ENCODE results near the gene SLC35G2. TPM values are rescaled to one million over a fixed set of nuclear protein-coding genes. Genes with fewer than 3 reads are reported as not detected.
"Not testable (repeated sequence)": the region's sequence is repeated elsewhere in the genome, so short reads cannot be mapped to it uniquely, and the experiment has no call there.

The SLC35G2 gene
- total RNA-seq, 1 donor = 8.0 TPM

DNA sequence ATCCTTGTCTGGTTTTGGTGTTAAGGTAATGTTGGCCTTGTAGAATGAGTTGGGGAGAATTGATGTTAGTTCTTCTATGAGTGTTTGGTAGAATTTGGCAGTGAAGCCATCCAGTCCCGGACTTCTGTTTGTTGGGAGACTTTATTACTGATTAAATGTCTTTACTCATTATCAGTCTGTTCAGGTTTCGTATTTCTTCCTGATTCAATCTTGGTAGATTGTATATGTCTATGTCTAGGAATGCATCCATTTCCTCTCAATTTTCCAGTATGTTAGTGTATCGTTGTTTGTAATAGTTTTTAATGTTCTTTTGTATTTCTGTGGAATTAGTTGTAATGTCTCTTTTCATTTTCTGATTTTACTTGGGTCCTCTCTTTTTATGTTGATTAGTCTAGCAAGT, 82.5 kb downstream of the SLC35G2 start:
- Histone ChIP-seq H3K4me3 (ENCODE audit: insufficient read depth, low read length) (no peak overlapping the region), H3K79me2 (ENCODE audit: insufficient read depth, low read length) (peaks cover 91% of the 10 kb centered on the region), H3K36me3 (ENCODE audit: insufficient read depth, low read length) (no peaks in the 10 kb centered on the region), H2AFZ (ENCODE audit: low read length) (no peak overlapping the region), H4K20me1 (ENCODE audit: insufficient read depth, low read length) (peaks cover 39% of the 10 kb centered on the region), H3K27ac (ENCODE audit: low read depth, low read length) (no peak overlapping the region), H3K9me3 (ENCODE audit: low read depth, low read length) (no peaks in the 10 kb centered on the region), H3K4me1 (ENCODE audit: insufficient read depth, low read length) (no peaks in the 10 kb centered on the region), H3K27me3 (ENCODE audit: insufficient read depth, low read length) (no peaks in the 10 kb centered on the region), H3K4me2 (ENCODE audit: insufficient read depth, low read length) (no peak overlapping the region)
- no peak for DNase-seq (ENCODE audit: insufficient read length, low spot score, missing footprints)
- TF ChIP-seq, protein P1, sequence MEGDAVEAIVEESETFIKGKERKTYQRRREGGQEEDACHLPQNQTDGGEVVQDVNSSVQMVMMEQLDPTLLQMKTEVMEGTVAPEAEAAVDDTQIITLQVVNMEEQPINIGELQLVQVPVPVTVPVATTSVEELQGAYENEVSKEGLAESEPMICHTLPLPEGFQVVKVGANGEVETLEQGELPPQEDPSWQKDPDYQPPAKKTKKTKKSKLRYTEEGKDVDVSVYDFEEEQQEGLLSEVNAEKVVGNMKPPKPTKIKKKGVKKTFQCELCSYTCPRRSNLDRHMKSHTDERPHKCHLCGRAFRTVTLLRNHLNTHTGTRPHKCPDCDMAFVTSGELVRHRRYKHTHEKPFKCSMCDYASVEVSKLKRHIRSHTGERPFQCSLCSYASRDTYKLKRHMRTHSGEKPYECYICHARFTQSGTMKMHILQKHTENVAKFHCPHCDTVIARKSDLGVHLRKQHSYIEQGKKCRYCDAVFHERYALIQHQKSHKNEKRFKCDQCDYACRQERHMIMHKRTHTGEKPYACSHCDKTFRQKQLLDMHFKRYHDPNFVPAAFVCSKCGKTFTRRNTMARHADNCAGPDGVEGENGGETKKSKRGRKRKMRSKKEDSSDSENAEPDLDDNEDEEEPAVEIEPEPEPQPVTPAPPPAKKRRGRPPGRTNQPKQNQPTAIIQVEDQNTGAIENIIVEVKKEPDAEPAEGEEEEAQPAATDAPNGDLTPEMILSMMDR (IDR thresholded peaks at IDR 0.05; ENCODE audit: extremely low read depth, low read depth, low read length) = no peak

DNA sequence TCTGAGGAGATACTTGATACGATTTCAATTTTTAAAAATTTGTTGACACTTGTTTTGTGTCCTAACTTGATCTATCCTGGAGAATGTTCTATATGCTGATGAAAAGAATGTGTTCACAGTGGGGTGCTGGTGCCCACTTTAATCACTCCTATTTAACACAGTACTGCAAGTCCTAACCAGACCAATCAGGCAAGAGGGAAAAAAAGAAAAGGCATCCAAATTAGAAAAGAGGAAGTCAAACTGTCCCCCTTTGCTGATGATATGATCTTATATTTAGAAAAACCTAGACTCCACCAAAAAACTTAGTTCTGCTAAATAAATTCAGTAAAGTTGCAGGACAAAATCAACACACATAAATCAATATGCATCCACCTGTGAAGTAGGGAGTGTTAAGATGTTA, 83.6 kb downstream of the SLC35G2 start:
- H3K4me1 ChIP-seq (ENCODE audit: insufficient read depth, low read length); H3K4me2 ChIP-seq (ENCODE audit: insufficient read depth, low read length); H3K4me3 ChIP-seq (ENCODE audit: insufficient read depth, low read length); H3K36me3 ChIP-seq (ENCODE audit: insufficient read depth, low read length); DNase-seq (ENCODE audit: insufficient read length, low spot score, missing footprints); H2AFZ ChIP-seq (ENCODE audit: low read length); H3K27me3 ChIP-seq (ENCODE audit: insufficient read depth, low read length); H3K27ac ChIP-seq (ENCODE audit: low read depth, low read length); H3K9me3 ChIP-seq (ENCODE audit: low read depth, low read length): not testable (repeated sequence)
- H4K20me1 ChIP-seq (ENCODE audit: insufficient read depth, low read length) = peaks cover 50% of the 10 kb centered on the region
- peaks cover 91% of the 10 kb centered on the region for H3K79me2 ChIP-seq (ENCODE audit: insufficient read depth, low read length)

DNA sequence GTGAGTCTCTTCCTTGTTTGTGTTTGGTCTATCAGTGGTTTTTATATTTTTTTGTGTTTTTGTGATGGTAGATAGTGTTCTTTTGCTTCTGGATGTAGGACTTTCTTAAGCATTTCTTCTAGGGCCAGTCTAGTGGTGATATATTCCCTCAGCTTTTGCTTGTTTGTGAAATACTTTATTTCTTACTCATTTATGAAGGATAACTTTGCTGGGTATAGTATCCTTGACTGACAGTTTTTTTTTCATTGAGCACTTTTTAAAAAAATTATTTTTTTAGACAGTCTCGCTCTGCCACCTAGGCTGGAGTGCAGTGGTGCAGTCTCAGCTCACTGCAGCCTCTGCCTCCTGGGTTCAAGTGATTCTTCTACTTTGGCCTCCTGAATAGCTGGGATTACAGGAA, 85.0 kb downstream of the SLC35G2 start:
- H3K4me3 ChIP-seq (ENCODE audit: insufficient read depth, low read length) = no peak overlapping the region
- H3K79me2 ChIP-seq (ENCODE audit: insufficient read depth, low read length) = peaks cover 97% of the 10 kb centered on the region
- no peaks in the 10 kb centered on the region for H3K9me3 ChIP-seq (ENCODE audit: low read depth, low read length)
- H3K4me1 ChIP-seq (ENCODE audit: insufficient read depth, low read length) = no peaks in the 10 kb centered on the region
- DNase-seq (ENCODE audit: insufficient read length, low spot score, missing footprints) = no peak
- peaks cover 60% of the 10 kb centered on the region for H4K20me1 ChIP-seq (ENCODE audit: insufficient read depth, low read length)
- H3K27me3 ChIP-seq (ENCODE audit: insufficient read depth, low read length) = no peaks in the 10 kb centered on the region
- no peak overlapping the region for H3K27ac ChIP-seq (ENCODE audit: low read depth, low read length)
- H2AFZ ChIP-seq (ENCODE audit: low read length) = no peak overlapping the region
- H3K4me2 ChIP-seq (ENCODE audit: insufficient read depth, low read length) = no peak overlapping the region
- no peaks in the 10 kb centered on the region for H3K36me3 ChIP-seq (ENCODE audit: insufficient read depth, low read length)
- TF ChIP-seq, protein P1 (IDR thresholded peaks at IDR 0.05; ENCODE audit: extremely low read depth, low read depth, low read length) = no peak

GRCh38 chr3:136904746-136905145, 85.8 kb downstream of the SLC35G2 start:
- TF ChIP-seq, protein P1 (IDR thresholded peaks at IDR 0.05; ENCODE audit: extremely low read depth, low read depth, low read length) = no peak
- DNase-seq (ENCODE audit: insufficient read length, low spot score, missing footprints) = no peak

More at GRCh38 chr3:136904746-136905145, 85.8 kb downstream of the SLC35G2 start:
- Histone ChIP-seq H3K9me3 (ENCODE audit: low read depth, low read length) (no peaks in the 10 kb centered on the region), H3K4me2 (ENCODE audit: insufficient read depth, low read length) (no peak overlapping the region), H4K20me1 (ENCODE audit: insufficient read depth, low read length) (peaks cover 66% of the 10 kb centered on the region), H3K27me3 (ENCODE audit: insufficient read depth, low read length) (no peaks in the 10 kb centered on the region), H2AFZ (ENCODE audit: low read length) (no peak overlapping the region), H3K4me3 (ENCODE audit: insufficient read depth, low read length) (no peak overlapping the region), H3K27ac (ENCODE audit: low read depth, low read length) (no peak overlapping the region), H3K79me2 (ENCODE audit: insufficient read depth, low read length) (peaks cover 100% of the 10 kb centered on the region), H3K4me1 (ENCODE audit: insufficient read depth, low read length) (no peaks in the 10 kb centered on the region), H3K36me3 (ENCODE audit: insufficient read depth, low read length) (no peaks in the 10 kb centered on the region)

Other genes with a start within 250 kb of the SLC35G2 start
- 56.9 and 58.6 TPM in 2 replicates for gene STAG1, start 66.7 kb upstream of the SLC35G2 start, total RNA-seq
- gene NCK1, start 43.1 kb downstream of the SLC35G2 start, total RNA-seq = 41.6 and 42.4 TPM in 2 replicates
- gene IL20RB, start 138.9 kb downstream of the SLC35G2 start, total RNA-seq = 1.2 and 1.8 TPM in 2 replicates